Activated CD4-positive, alpha-beta T cell treated with anti-CD3 and anti-CD28 coated beads, Interleukin-2, amount 50 U/mL, for 1 hour (primary cell): ENCODE measurements around the gene PRSS1.
A peak's percentile ranks its signal among the peaks of the same experiment; 100 is the strongest.
"Not testable (repeated sequence)": the region's sequence is repeated elsewhere in the genome, so short reads cannot be mapped to it uniquely, and the experiment has no call there.

Source experiments
- DNase-seq: peaks from one replicate; pipeline ENCODE4 v3.0.0-alpha.2; 2020

Gene PRSS1

DNA sequence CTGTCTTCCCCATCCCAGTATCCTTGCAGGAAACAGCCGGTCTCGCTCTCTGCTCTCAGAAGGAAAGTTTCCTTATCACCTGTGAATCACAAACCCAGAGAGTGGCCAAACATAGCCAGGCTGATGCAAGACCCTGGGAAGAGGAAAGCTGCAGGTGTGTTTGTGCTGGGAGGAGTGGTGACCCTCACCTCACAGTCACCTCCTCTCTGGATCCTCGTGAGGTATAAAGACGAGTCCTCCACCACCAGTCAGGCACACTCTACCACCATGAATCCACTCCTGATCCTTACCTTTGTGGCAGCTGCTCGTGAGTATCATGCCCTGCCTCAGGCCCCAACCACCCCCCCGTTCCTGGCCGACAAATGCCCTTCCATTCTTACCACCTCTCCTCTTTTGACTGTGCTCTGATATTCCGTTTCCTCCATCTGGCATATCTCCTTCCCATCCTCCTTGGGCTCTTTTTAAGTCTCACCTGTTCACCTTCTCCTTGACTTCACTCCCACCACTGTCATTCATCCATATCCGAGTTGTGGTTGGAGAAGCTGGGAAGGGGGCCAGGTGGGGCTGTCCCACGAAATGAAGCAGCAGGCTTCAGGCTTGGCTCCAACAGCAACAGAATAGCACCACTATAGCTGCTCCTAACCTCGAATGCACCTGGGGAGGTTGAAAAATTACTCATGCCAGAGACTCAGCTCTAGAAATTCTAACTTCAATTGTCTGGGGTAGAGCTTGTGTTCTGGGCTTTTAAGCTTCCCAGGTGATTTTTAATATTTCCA lies at the start of gene PRSS1:
PRSS1 (plus strand) TSS at position 255 of the 776 bp plus-strand sequence; CDS start at position 268, 13 bp downstream.
- no peak for DNase-seq

DNA sequence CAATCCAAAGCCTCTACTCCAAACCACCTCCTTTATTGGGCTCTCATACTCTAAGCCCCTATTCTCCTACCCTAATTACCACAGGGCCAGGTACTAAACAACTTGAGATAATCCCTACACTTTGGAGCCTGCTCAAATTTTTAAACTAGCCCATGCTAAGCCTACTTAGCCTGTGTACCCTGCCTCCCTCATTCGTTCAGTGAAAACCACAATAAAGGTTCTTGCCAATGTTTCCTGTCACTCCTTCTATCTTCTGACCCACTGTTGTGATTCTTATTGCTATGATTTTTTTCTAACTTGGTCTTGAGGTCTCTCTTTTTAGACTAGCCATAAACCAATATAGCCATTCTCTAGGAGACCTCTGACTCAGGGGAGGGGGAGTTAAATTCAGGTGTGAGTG lies 48.3 kb upstream of the PRSS1 start:
- DNase-seq: not testable (repeated sequence)

DNA sequence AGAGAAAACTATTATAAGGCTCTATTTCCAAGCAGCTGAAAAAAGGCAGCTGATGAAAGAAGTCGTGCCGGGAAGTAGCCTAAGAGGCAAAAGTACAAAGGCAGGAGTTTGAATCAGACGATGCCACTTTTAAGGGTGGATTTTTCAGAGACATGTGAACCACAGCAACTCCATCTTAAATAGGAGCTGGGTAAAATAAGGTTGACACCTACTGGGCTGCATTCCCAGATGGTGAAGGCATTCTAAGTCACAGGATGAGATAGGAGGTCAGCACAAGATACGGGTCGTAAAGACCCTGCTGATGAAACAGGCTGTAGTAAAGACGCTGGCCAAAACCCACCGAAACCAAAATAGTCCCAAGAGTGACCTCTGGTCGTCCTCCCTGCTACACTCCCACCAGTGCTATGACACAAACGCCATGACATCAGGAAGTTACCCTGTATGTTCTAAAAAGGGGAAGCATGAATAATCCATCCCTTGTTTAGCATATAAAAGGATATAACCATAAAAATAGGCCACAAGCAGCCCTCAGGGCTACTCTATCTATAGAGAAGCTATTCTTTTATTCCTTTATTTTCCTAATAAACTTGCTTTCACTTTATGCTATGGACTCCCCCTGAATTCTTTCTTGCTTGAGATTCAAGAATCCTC lies 45.5 kb upstream of the PRSS1 start:
- DNase-seq: no peak

DNA sequence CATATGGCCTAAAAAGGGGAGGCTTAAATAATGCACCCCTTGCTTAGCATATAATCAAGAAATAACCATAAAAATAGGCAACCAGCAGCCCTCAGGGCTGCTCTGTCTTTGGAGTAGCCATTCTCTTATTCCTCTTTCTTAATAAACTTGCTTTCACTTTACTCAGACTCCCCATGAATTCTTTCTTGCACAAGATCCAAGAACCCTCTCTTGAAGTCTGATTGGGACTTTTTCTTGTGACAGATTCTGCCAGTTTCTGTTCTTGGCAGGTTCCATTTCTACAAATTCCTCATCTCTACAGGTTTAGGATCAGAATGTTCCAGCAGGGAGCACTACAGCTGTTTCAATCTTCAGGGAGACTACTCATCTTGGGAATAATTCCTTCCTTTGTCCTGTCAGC lies 40.5 kb upstream of the PRSS1 start:
- not testable (repeated sequence) for DNase-seq

DNA sequence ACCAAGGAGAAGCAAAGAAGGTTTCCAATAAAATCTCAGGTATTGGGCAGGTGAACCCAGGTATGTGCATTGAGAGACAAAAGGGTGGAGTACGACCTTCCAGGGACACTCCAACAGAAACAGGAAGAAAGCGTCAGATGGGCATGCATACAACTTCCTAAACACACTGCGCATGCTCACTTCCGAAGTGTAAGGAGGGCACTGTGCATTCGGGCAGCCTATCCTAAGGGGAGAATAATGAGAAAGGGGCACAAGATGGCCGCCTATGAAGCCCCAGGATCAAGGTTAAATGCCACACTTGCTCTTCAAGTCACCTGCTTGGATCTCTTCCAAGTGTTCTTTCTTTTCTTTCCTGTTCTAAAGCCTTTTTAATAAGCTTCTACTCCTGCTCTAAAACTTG lies 39.4 kb upstream of the PRSS1 start:
- no peak for DNase-seq

DNA sequence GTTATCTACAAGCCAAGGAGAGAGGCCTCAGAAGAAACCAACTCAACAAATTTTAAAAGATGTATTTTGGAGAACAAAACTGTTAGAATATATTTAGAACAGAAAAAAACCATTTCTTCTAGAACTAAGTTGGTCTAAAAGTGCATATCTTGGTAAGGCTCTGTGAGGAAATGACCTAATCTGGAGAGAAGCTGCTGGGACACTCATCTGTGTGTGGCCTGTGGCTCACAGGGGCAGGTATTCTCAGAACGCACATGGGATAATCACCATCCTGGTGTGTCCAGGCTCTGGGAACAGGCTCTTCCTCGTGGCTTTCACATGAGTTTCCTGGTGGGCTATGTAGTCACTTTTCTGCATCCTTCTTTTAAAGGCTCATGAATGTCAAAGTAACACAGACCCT lies 38.1 kb upstream of the PRSS1 start:
- no peak for DNase-seq

DNA sequence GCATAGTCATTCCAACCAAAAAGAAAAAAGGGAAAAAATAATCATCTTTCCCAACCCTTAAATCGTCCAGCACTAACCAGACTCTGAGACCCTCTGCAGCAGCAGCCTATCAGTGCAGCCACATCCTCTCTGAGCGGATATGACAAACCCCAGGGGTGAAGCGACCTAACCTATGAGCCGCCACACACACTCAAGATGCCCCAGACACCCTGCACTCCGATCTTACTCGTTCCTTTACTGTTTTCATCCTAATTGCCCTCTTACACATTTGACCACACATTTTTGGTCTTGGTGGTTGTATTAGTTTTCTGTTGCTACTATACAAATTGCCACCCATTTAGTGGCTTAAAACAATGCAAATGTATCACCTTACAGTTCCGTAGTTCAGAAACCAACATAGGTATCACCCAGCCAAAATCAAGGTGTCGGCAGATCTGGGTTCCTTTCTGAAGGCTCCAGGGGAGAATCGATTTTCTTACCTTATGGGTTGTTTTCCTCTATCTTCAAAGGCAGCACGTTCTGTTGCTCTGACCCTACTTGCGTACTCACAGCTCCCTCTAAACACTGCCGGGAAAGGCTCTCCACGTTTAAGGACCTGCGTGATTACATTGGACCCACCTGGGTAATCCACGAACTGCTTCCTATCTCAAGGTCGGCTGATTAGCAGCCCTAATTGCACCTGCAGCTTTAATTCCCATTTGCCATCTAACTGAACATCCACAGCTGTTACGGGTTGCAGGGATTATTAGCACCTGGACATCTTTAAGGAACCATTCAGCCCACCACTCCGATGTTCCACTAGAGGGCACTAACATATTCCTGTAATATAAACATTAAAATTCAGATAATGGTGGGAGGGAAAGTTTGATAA lies 37.3 kb upstream of the PRSS1 start:
- DNase-seq: no peak

DNA sequence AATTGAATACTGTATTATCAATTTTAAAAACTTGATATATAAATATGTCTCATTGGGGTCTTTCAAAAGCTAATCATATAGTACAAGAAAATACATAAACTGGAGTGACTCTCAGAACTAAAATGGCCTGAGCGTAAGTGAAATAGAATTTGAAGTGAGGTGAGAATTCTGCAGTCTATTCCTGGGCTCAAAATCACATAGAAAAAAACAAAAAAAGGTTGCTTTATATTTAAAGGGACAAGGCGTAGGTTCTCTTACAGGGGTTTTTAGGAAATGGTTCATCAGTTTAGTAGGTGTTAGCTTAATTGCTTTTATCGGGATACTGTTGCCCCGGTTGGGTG lies 36.7 kb upstream of the PRSS1 start:
- DNase-seq: no peak

DNA sequence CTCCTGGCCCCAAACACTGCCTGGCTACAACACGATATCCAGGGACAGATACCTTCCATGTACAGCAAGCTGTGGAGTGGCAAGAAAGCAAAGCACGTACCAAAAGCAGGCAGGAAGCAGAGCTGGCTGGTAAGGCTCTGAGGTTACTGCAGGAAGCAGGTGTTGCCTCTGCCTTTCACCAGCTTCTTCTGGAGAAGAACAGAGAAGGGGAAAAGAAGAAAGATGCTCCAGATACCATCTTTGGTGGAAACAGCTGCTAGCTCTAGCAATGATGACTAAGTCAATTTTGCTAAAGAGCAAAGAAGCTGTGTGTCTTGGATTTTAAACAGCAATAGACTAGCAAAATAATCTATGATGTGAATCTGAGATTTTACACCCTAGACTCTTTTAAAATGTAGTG lies 34.9 kb upstream of the PRSS1 start:
- DNase-seq: peak; percentile 28

DNA sequence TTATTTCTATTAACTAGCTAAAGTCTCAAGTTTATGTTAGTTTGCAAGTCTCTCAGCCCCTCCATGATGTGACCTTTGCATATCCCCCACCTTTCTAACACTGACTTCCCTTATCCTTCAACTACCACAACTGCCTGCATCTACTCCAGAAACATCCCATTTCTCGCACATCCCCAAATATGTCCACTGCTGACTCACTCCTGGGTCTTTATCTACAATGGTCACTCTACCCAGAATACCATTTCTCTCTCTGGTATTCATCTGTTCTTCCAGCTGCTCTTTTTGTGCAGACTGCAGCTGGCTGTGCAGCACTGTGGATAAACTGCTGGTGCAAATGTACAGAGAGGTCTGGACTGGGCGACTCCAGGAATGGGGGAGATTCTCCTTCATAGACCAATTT lies 32.7 kb upstream of the PRSS1 start:
- no peak for DNase-seq

DNA sequence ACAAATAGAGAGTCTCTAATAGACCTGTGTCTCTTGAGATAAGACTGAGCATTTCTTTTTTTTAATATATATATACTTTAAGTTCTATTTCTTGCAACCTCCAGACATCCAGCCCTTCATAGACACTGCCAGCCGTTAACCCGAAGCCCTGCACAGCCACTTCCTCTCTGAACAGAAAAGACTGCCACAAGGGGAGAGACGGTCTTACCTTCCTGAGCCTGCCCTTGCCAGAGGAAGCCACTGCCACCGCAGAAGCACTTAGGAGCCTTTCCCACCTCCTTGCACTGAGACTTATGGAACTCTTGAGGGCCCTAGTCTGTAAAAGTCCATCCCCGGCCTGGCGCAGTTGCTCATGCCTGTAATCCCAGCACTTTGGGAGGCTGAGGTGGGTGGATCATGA lies 31.8 kb upstream of the PRSS1 start:
- no peak for DNase-seq

DNA sequence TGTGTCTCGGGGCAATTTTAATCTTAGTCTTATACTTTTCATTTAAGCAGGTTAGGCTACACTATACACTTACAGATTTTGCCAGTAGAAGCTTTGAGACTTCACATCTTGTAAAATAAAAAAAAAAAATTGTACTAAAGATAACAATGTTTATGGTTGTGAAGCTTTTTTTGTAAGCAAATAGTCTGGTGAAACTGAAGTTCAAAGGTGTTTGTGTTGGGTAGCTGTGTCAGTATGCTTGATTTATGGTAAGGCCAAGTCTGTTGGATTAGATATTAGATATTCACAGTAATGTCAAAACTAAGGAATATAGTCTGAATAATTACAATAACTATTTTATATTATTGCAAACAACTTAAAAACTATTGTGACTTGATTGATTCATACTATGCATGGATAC lies 31.0 kb upstream of the PRSS1 start:
- no peak for DNase-seq

DNA sequence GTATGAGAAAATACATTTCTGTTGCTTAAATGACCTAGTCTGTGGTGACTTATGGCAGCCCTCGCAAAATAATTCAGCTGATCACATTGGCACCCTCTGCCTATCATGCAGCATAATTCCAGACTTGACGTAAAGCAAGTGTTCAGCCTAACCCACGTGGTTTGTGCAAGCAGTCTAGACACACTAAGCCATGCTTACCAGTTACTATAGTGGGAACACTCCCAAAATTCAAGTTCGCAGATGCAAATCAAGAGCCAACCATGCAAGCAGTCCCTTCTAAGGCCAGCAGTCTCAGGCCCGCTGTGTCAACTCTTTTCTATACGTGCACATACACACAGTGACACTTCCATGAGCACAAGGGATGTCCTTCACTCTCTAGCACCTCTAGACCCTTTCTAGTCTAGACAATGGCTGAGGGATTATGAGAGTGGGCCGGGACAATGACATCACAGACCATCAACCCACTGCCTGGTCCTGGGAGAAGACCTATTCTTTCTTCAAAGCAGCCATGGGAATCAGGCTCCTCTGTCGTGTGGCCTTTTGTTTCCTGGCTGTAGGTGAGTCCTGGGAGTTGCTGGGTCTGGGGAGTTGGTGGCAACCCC lies 29.0 kb upstream of the PRSS1 start:
- DNase-seq: no peak

DNA sequence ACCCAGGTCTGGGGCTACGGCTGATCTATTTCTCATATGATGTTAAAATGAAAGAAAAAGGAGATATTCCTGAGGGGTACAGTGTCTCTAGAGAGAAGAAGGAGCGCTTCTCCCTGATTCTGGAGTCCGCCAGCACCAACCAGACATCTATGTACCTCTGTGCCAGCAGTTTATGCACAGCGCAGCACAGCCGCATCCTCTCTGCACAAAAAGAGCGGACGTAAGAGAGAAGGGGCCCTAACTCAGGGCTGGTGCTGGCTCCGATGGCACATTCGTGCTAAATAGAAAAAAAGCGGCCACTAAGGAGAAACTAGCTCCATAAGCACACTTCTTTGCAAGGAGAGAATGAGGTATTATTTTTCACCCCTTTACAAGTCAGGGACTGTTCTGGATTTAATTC lies 28.3 kb upstream of the PRSS1 start:
- DNase-seq: no peak

DNA sequence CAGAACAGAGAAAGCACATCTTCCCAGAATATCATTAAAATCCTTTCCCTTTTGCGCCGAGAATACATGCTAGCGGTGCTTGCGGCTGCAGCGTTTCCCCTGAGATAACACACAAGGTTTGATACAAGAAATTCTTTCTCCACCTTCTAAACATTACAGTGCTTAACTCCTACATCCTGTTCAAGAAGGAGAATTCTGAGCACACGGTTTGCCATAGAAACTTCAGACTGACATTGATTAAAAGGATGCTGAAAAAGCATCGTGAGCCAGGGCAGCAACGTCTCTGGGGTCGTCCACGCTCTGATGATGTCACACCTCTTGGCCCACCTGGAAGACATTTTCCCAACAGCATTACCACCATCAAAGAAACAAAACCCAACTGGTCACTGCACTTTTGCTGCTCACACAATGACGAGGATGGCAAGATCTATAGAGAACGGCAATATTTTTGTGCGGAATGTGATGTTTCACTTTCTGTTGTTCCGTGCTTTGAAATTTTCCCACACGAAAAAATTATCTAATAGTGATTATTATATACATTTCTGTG lies 27.0 kb upstream of the PRSS1 start:
- DNase-seq: no peak

DNA sequence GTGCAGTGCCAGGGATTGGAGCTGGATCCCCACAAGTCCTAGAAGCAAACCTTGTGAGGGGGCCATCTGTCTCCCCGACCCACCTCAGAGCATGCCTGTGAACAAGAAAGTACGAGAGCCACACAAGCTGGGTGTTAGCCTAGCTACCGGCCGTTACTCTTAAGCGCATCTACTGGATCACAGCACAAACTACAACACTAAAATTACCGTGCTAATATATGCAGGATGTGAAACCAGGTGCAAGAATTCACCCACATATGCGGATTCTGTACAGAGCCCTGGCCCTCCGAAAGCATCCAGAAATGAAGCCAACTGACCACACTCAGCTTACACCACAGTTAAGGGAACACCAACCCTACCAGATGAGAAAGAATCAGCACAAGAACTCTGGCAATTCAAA lies 16.0 kb upstream of the PRSS1 start:
- no peak for DNase-seq

DNA sequence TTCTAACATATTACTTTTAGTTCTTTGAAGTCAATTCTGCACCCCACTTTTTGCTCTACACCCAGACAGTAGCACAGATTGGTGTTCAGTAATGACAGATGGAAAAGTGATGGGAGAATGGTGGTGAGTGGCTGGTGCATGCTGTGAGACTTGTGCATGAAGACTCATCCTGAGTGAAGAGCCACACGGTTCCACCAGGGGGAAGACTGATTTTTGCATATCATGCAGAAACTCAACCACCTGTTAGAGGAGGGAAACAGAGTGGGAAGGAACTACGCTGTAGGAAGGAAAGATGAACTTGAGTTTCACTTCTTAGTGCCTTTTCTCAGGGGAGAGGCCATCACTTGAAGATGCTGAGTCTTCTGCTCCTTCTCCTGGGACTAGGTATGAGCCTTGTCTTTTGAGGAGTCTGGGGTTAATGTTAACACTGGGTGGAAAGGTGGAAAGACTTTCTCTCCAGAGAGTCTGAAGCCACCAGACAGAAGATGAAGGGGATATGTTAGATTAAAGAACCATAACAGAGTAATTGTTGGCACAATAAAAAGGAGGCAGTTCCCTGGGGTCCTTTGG lies 9.3 kb upstream of the PRSS1 start:
- no peak for DNase-seq

DNA sequence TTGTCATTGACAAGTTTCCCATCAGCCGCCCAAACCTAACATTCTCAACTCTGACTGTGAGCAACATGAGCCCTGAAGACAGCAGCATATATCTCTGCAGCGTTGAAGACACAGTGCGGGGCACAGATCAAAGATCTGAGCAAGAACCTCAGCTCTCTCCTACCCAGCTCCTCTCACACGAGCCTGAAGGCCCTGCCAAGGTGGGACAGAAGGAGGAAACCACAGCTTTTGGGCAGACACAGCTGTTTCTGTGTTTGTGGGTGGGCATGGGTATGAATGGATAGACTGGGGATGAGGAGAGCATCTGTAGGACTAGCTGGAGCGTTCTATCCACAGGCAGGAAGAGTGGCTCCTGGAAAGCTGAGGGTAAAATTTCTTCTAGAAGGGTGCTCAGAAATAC lies 8.5 kb upstream of the PRSS1 start:
- DNase-seq: no peak

DNA sequence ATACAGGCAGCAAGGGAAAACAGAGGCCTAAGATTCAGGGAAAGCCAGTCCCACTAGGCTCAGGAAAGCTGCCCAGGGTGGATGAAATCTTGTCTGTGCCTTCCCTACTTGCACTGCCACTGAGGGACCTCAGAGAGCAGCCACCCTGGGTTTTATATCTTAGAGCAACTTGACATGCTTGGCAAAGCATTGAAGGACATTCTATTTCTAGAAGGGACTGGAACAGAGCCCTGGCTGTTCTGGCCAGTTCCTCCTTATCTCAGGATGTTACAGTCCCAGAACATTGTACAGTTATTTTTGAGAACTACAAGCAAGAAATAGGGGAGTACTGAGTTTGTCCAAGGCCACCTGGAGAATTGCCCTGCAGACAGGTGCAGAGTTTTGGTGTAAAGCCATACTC lies 7.3 kb upstream of the PRSS1 start:
- not testable (repeated sequence) for DNase-seq

DNA sequence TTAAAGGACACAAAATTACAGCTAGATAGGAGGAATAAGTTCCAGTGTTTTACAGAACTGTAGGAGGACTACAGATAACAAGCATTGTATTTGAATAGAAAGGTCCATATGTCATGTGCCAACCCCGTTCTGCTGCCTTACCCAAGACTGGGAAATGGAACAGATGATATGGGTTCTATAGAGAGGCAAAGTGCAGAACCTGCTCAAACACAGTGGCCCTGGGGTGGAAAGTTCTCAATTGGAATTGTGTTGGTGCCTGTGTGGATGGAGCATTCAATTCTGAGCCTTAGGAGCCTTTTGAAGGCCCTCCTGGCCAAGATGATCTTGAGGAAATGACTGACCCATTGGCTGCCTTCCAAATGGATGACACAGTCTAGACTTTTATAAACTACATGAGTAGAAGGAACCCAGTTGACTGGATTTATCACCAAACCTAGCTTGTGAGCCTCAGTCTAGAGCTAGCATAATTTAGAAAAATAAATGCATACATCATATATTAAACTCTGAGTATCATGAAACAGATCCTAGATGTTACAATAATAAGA lies 4.1 kb upstream of the PRSS1 start:
- DNase-seq: no peak

DNA sequence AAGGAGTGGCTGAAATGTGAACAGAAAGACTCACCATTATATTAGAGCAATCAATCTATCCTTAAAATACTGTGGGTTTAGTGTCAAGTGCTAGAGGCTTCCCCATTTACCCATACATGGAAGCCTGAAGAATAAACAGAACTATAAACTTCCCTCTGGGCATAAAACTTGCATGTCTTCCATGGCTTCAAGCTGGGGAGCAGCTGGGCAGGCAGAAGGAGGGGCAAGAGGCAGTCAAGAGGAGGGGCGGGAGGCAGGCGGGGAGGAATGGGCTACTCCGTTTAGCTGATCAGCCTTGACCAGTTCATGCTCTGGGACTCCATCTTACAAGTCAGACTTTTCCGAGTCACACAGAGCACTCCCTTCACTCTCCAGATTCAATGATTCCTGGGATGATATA lies 3.5 kb upstream of the PRSS1 start:
- DNase-seq: no peak

DNA sequence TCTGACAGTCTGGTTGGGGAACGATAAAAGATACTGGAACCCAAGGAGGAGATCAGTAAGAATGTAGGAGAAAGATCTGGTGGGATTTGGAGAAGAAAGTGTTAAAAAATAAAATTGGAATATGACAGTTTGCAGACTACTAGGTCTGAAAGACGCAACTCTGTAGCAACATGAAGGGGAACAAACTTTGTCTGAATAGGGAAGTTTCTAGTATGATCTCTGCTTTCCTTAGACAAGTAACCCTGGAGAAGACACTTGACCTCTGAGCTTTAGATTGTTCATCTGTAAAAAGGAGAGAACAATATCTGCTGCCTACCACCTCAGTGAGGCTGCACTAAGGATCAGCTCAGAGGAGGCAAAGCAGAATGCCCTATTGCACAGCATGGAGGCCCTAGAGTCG lies 3.0 kb upstream of the PRSS1 start:
- DNase-seq: no peak

DNA sequence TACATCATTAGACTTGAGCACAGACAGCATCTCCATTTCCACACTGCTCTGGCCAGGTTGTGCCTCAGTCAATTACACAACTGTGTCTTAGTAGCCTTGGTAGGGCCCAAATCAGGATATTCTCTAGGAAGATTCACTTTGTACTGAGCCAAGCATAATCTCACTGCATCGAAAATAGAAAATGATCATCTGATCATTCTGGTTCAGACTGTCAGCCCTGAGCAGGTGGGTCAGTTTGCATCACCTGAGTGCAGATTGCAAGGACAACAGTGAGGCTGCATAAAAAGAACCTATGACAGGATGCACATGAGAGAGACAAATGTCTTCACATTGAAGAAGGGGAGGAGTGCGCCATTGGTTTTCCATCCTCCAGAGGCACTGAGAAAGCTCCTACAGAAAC lies 862 bp upstream of the PRSS1 start:
- DNase-seq: not testable (repeated sequence)
